ENCODE measurements around the gene GRIA3.

GRIA3 gene

DNA sequence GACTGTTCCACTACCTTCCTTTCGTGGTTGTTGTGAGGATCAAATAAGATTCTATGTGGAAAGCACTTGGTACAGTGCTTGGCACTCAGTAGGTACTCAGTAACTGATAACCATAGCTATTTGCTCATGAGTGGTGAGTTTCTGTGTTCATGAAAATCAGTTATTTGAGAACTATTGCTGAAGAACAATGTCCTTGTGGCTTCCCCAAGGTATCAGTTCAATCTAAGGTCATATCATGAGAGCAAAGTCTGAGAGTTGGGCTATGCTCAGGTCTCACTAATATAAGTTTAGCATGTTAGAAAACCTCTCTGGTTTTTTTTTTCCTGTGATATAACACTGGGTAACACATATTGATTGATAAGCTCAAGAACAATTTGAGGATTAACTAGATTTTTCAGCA lies 147.8 kb downstream of the GRIA3 start:
- H3K36me3 ChIP-seq (replicated peaks in 1 of 2; ENCODE audit: control insufficient read depth in 2 of 2, insufficient read depth in 2 of 2, low read length in 2 of 2), result no peaks in the 10 kb centered on the region
- no peak overlapping the region for H4K8ac ChIP-seq (ENCODE audit: low read depth, low read length)
- no peak overlapping the region for H3K23ac ChIP-seq (ENCODE audit: low read depth, low read length, poor library complexity)
- H2BK15ac ChIP-seq (ENCODE audit: low read length), result no peak overlapping the region
- no peak overlapping the region for H3K14ac ChIP-seq (ENCODE audit: low read length)
- H2BK5ac ChIP-seq (ENCODE audit: low read length), result no peak overlapping the region
- H3K9me3 ChIP-seq (replicated peaks in 1 of 2; ENCODE audit: control insufficient read depth in 2 of 2, insufficient read depth in 1 of 2, low read depth in 1 of 2, low read length in 2 of 2), result no peaks in the 10 kb centered on the region
- H3K4me2 ChIP-seq (ENCODE audit: insufficient read depth, low read length, poor library complexity, severe bottlenecking), result no peak overlapping the region
- no peak overlapping the region for H3K9ac ChIP-seq (ENCODE audit: low read depth, low read length, poor library complexity)
- H4K91ac ChIP-seq (ENCODE audit: low read depth, low read length, poor library complexity), result no peak overlapping the region
- H2BK12ac ChIP-seq (ENCODE audit: low read length), result no peak overlapping the region
- H3K27ac ChIP-seq (replicated peaks; ENCODE audit: low read length), result no peak overlapping the region
- H3K18ac ChIP-seq (ENCODE audit: low read length), result no peak overlapping the region
- DNase-seq (ENCODE audit: low spot score), result no peak
- H3K27me3 ChIP-seq (ENCODE audit: control insufficient read depth in 3 of 3, insufficient read depth in 3 of 3, low read depth in 1 of 3, low read length in 3 of 3), result no peaks in the 10 kb centered on the region
- no peak overlapping the region for H2AK5ac ChIP-seq (ENCODE audit: low read depth, low read length)
- no peak overlapping the region for H2AFZ ChIP-seq (ENCODE audit: low read length)
- H3K4me3 ChIP-seq (ENCODE audit: low read length in 2 of 2), result no peak overlapping the region
- no peaks in the 10 kb centered on the region for H3K79me1 ChIP-seq (ENCODE audit: low read depth, low read length)
- WGBS, 2 donors (ENCODE audit: extremely low coverage in 2 of 2, insufficient read length in 2 of 2, insufficient replicate concordance in 1 of 2), result no CpG with 5 or more reads among the region's 1 CpG
- H2BK120ac ChIP-seq (ENCODE audit: low read depth, low read length), result no peak overlapping the region
- no peak overlapping the region for H3K4ac ChIP-seq (ENCODE audit: low read length)
- no peaks in the 10 kb centered on the region for H3K4me1 ChIP-seq (ENCODE audit: control insufficient read depth in 2 of 2, insufficient read depth in 1 of 2, low read depth in 1 of 2, low read length in 2 of 2)

- Histone ChIP-seq H2AK5ac (ENCODE audit: low read depth, low read length) (no peak overlapping the region), H3K4ac (ENCODE audit: low read length) (no peak overlapping the region)
These were observed 152.6 kb downstream of the GRIA3 start for GRCh38 chrX:123336666-123337065.

GRCh38 chrX:123337886-123338639 lies 154.0 kb downstream of the GRIA3 start:
- Histone ChIP-seq H4K8ac (ENCODE audit: low read depth, low read length) (no peak overlapping the region), H3K4me1 (ENCODE audit: control insufficient read depth in 2 of 2, insufficient read depth in 1 of 2, low read depth in 1 of 2, low read length in 2 of 2) (peaks cover 0 to 3% of the 10 kb centered on the region in 2 donors), H3K27ac (replicated peaks; ENCODE audit: low read length) (no peak overlapping the region), H2BK15ac (ENCODE audit: low read length) (no peak overlapping the region), H3K79me1 (ENCODE audit: low read depth, low read length) (no peaks in the 10 kb centered on the region), H2AFZ (ENCODE audit: low read length) (no peak overlapping the region), H3K36me3 (replicated peaks in 1 of 2; ENCODE audit: control insufficient read depth in 2 of 2, insufficient read depth in 2 of 2, low read length in 2 of 2) (no peaks in the 10 kb centered on the region), H3K23ac (ENCODE audit: low read depth, low read length, poor library complexity) (no peak overlapping the region), H3K27me3 (ENCODE audit: control insufficient read depth in 3 of 3, insufficient read depth in 3 of 3, low read depth in 1 of 3, low read length in 3 of 3) (no peaks in the 10 kb centered on the region), H4K91ac (ENCODE audit: low read depth, low read length, poor library complexity) (no peak overlapping the region), H2AK5ac (ENCODE audit: low read depth, low read length) (no peak overlapping the region), H3K14ac (ENCODE audit: low read length) (no peak overlapping the region), H2BK120ac (ENCODE audit: low read depth, low read length) (no peak overlapping the region), H3K4me2 (ENCODE audit: insufficient read depth, low read length, poor library complexity, severe bottlenecking) (no peak overlapping the region), H2BK12ac (ENCODE audit: low read length) (no peak overlapping the region), H3K18ac (ENCODE audit: low read length) (no peak overlapping the region), H3K4me3 (ENCODE audit: low read length in 2 of 2) (no peak overlapping the region), H3K4ac (ENCODE audit: low read length) (no peak overlapping the region), H3K9me3 (replicated peaks in 1 of 2; ENCODE audit: control insufficient read depth in 2 of 2, insufficient read depth in 1 of 2, low read depth in 1 of 2, low read length in 2 of 2) (no peaks in the 10 kb centered on the region), H2BK5ac (ENCODE audit: low read length) (no peak overlapping the region), H3K9ac (ENCODE audit: low read depth, low read length, poor library complexity) (no peak overlapping the region)
- WGBS, 2 donors (ENCODE audit: extremely low coverage in 2 of 2, insufficient read length in 2 of 2, insufficient replicate concordance in 1 of 2), result no CpG with 5 or more reads among the region's 7 CpGs
- no peak for DNase-seq (ENCODE audit: low spot score)

More at GRCh38 chrX:123336666-123337065, 152.6 kb downstream of the GRIA3 start:
- Histone ChIP-seq H3K27ac (replicated peaks; ENCODE audit: low read length) (no peak overlapping the region), H3K4me2 (ENCODE audit: insufficient read depth, low read length, poor library complexity, severe bottlenecking) (no peak overlapping the region), H3K27me3 (ENCODE audit: control insufficient read depth in 3 of 3, insufficient read depth in 3 of 3, low read depth in 1 of 3, low read length in 3 of 3) (no peaks in the 10 kb centered on the region), H4K91ac (ENCODE audit: low read depth, low read length, poor library complexity) (no peak overlapping the region), H3K4me1 (ENCODE audit: control insufficient read depth in 2 of 2, insufficient read depth in 1 of 2, low read depth in 1 of 2, low read length in 2 of 2) (peaks cover 0 to 3% of the 10 kb centered on the region in 2 donors), H2BK12ac (ENCODE audit: low read length) (no peak overlapping the region), H3K23ac (ENCODE audit: low read depth, low read length, poor library complexity) (no peak overlapping the region), H3K9me3 (replicated peaks in 1 of 2; ENCODE audit: control insufficient read depth in 2 of 2, insufficient read depth in 1 of 2, low read depth in 1 of 2, low read length in 2 of 2) (no peaks in the 10 kb centered on the region), H3K9ac (ENCODE audit: low read depth, low read length, poor library complexity) (no peak overlapping the region), H4K8ac (ENCODE audit: low read depth, low read length) (no peak overlapping the region), H3K18ac (ENCODE audit: low read length) (no peak overlapping the region), H3K36me3 (replicated peaks in 1 of 2; ENCODE audit: control insufficient read depth in 2 of 2, insufficient read depth in 2 of 2, low read length in 2 of 2) (no peaks in the 10 kb centered on the region), H2BK5ac (ENCODE audit: low read length) (no peak overlapping the region), H3K79me1 (ENCODE audit: low read depth, low read length) (no peaks in the 10 kb centered on the region), H2BK120ac (ENCODE audit: low read depth, low read length) (no peak overlapping the region), H2BK15ac (ENCODE audit: low read length) (no peak overlapping the region), H3K14ac (ENCODE audit: low read length) (no peak overlapping the region), H2AFZ (ENCODE audit: low read length) (no peak overlapping the region), H3K4me3 (ENCODE audit: low read length in 2 of 2) (no peak overlapping the region)
- WGBS, 2 donors (ENCODE audit: extremely low coverage in 2 of 2, insufficient read length in 2 of 2, insufficient replicate concordance in 1 of 2), result no CpG with 5 or more reads among the region's 1 CpG
- DNase-seq (ENCODE audit: low spot score), result no peak

DNA sequence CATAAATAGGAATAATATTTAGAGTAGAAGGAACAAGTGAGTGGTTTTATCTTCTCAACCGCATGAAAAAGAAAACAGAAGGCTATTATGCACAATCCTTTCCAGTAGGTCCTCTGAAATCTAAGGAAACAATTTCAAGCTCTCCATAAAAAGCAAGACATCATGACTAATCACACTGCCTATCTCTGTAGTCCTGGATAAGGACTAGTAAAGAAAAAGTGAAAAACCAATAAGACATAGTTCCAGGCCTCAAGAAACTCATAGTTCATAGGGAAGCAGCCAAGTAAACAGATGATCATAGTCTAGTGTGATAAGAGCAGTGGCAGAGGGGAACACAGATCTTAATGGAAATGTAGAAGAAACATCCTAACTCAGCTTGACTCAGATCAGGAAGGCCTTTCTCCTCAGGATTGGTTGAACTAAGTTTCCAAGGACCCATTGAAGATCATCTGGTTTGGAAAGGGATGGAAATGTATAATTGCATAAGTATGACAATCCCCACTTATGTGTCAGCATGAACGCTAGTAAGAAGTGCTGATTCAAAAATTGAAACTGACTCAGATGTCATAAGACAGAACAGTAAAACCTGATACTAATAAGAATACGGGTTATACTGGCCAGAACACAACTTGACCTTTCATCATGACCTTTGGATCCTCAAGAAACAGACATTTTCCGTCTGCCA lies 155.3 kb downstream of the GRIA3 start:
- Histone ChIP-seq H3K27ac (replicated peaks; ENCODE audit: low read length) (no peak overlapping the region), H2BK12ac (ENCODE audit: low read length) (no peak overlapping the region), H3K18ac (ENCODE audit: low read length) (no peak overlapping the region), H3K14ac (ENCODE audit: low read length) (no peak overlapping the region), H3K36me3 (replicated peaks in 1 of 2; ENCODE audit: control insufficient read depth in 2 of 2, insufficient read depth in 2 of 2, low read length in 2 of 2) (no peaks in the 10 kb centered on the region), H4K8ac (ENCODE audit: low read depth, low read length) (no peak overlapping the region), H3K9me3 (replicated peaks in 1 of 2; ENCODE audit: control insufficient read depth in 2 of 2, insufficient read depth in 1 of 2, low read depth in 1 of 2, low read length in 2 of 2) (no peaks in the 10 kb centered on the region), H3K79me1 (ENCODE audit: low read depth, low read length) (no peaks in the 10 kb centered on the region), H2AFZ (ENCODE audit: low read length) (no peak overlapping the region), H3K27me3 (ENCODE audit: control insufficient read depth in 3 of 3, insufficient read depth in 3 of 3, low read depth in 1 of 3, low read length in 3 of 3) (no peaks in the 10 kb centered on the region), H3K4me3 (ENCODE audit: low read length in 2 of 2) (no peak overlapping the region), H2BK15ac (ENCODE audit: low read length) (no peak overlapping the region), H3K4ac (ENCODE audit: low read length) (no peak overlapping the region), H2BK5ac (ENCODE audit: low read length) (no peak overlapping the region), H3K9ac (ENCODE audit: low read depth, low read length, poor library complexity) (no peak overlapping the region), H4K91ac (ENCODE audit: low read depth, low read length, poor library complexity) (no peak overlapping the region), H3K23ac (ENCODE audit: low read depth, low read length, poor library complexity) (no peak overlapping the region), H2BK120ac (ENCODE audit: low read depth, low read length) (no peak overlapping the region), H3K4me2 (ENCODE audit: insufficient read depth, low read length, poor library complexity, severe bottlenecking) (no peak overlapping the region), H3K4me1 (ENCODE audit: control insufficient read depth in 2 of 2, insufficient read depth in 1 of 2, low read depth in 1 of 2, low read length in 2 of 2) (peaks cover 0 to 3% of the 10 kb centered on the region in 2 donors), H2AK5ac (ENCODE audit: low read depth, low read length) (no peak overlapping the region)
- DNase-seq (ENCODE audit: low spot score), result no peak
- no CpG with 5 or more reads among the region's 4 CpGs for WGBS, 2 donors (ENCODE audit: extremely low coverage in 2 of 2, insufficient read length in 2 of 2, insufficient replicate concordance in 1 of 2)
